GM23248 (cell line): ENCODE data around the gene HSD17B12. TPM values are rescaled to one million over a fixed set of nuclear protein-coding genes. Genes with fewer than 3 reads are reported as not detected.

Source experiments
- DNase-seq: peaks from one replicate; pipeline ENCODE4 v3.0.0-alpha.2; 2015
- H2AFZ ChIP-seq: fragments of 200-600 bp; sonication (generic); 2 replicates; pipeline ENCODE4 v1.6.1; 2016; ENCODE audit warnings: antibody characterized with exemption
- H3F3A ChIP-seq: fragments of 200-600 bp; sonication (generic); 2 replicates; pipeline ENCODE4 v1.6.1; 2016; ENCODE audit warnings: mild to moderate bottlenecking, antibody characterized with exemption, mixed run types; ENCODE audit not compliant: insufficient read depth
- H3K27ac ChIP-seq: fragments of 200-600 bp; sonication (generic); 2 replicates; pipeline ENCODE4 v1.5.1; 2016; ENCODE audit warnings: mild to moderate bottlenecking
- H3K27me3 ChIP-seq: fragments of 200-600 bp; sonication (generic); replicated peaks from 2 replicates; pipeline ENCODE4 v1.6.1; 2016; ENCODE audit warnings: mild to moderate bottlenecking; ENCODE audit not compliant: insufficient read depth
- H3K36me3 ChIP-seq: fragments of 200-600 bp; sonication (generic); 2 replicates; pipeline ENCODE4 v1.6.1; 2016; ENCODE audit warnings: low read depth, mild to moderate bottlenecking
- H3K4me1 ChIP-seq: fragments of 200-600 bp; sonication (generic); 2 replicates; pipeline ENCODE4 v1.6.1; 2016; ENCODE audit warnings: mild to moderate bottlenecking; ENCODE audit not compliant: insufficient read depth
- H3K4me2 ChIP-seq: fragments of 200-600 bp; sonication (generic); one replicate; pipeline ENCODE4 v1.6.1; 2016; ENCODE audit warnings: mild to moderate bottlenecking; ENCODE audit not compliant: unreplicated experiment
- H3K4me3 ChIP-seq: fragments of 200-600 bp; sonication (generic); 2 replicates; pipeline ENCODE4 v1.5.1; 2016; ENCODE audit warnings: mild to moderate bottlenecking
- H3K79me2 ChIP-seq: fragments of 200-600 bp; sonication (generic); 2 replicates; pipeline ENCODE4 v1.6.1; 2016; ENCODE audit warnings: mild to moderate bottlenecking; ENCODE audit not compliant: insufficient read depth
- H3K9ac ChIP-seq: fragments of 200-600 bp; sonication (generic); 2 replicates; pipeline ENCODE4 v1.6.1; 2016; ENCODE audit warnings: mild to moderate bottlenecking
- H3K9me2 ChIP-seq: fragments of 200-600 bp; sonication (generic); 2 replicates; pipeline ENCODE4 v1.6.1; 2016; ENCODE audit warnings: mixed run types, mild to moderate bottlenecking, moderate library complexity; ENCODE audit not compliant: insufficient read depth
- H3K9me3 ChIP-seq: fragments of 200-600 bp; sonication (generic); one replicate; pipeline ENCODE4 v1.6.1; 2017; ENCODE audit warnings: low read depth
- H4K20me1 ChIP-seq: fragments of 200-600 bp; sonication (generic); 2 replicates; pipeline ENCODE4 v1.6.0; 2016; ENCODE audit not compliant: insufficient read depth
- EZH2 ChIP-seq: fragments of 200-600 bp; sonication (generic); IDR thresholded peaks from 2 replicates; pipeline ENCODE4 v1.6.1; 2018; ENCODE audit warnings: antibody characterized with exemption, mild to moderate bottlenecking; ENCODE audit not compliant: insufficient read depth, poor library complexity, severe bottlenecking
- EZH2phosphoT487 ChIP-seq: fragments of 200-600 bp; sonication (generic); IDR thresholded peaks from 2 replicates; pipeline ENCODE4 v1.6.1; 2018; ENCODE audit warnings: antibody characterized with exemption, moderate library complexity, mild to moderate bottlenecking, low read depth; ENCODE audit not compliant: insufficient read depth
- WGBS, 2 experiments: methylation state at CpG; one replicate each; pipeline ENCODE4 v1.1.6; 2015 to 2017; ENCODE audit warnings: low lambda C conversion rate in 2 of 2, low coverage in 1 of 2; ENCODE audit errors: missing lambda C conversion rate in 2 of 2; 5-methylcytosine and 5-hydroxymethylcytosine counted together
- in situ Hi-C: fragments of 300-500 bp; cut with MboI; formaldehyde crosslinking; loops from 2 replicates; pipeline ENCODE4 v1.15.0; 2020
- polyA plus RNA-seq: library from polyadenylated mRNA; unstranded; fragments of >200 nt; fragmentation: Nextera tagmentation; extraction: Ambion mirVana; gene quantifications from 2 replicates; pipeline ENCODE4 v1.2.1, GENCODE V29; 2016
- total RNA-seq: library from RNA; depleted of rRNA; stranded (reverse); fragments of >200 nt; shearing (Covaris generic); gene quantifications from 2 replicates; pipeline ENCODE4 v1.2.3, GENCODE V29; 2014

HSD17B12 gene
- total and polyA plus RNA-seq, 2 experiments from 2014 or later: 105 to 113 TPM

GRCh38 chr11:43732225-43732624 is 51.7 kb downstream of the HSD17B12 start:
- Histone ChIP-seq H4K20me1 (no peaks in the 10 kb centered on the region), H3F3A (peaks cover 23% of the 10 kb centered on the region), H3K4me1 (peaks cover 18% of the 10 kb centered on the region), H3K36me3 (no peaks in the 10 kb centered on the region), H3K27ac (no peak overlapping the region), H3K79me2 (peaks cover 63% of the 10 kb centered on the region), H3K27me3 (no peaks in the 10 kb centered on the region), H3K9me2 (no peaks in the 10 kb centered on the region), H3K9ac (no peak overlapping the region), H3K4me3 (no peak overlapping the region), H3K9me3 (no peaks in the 10 kb centered on the region), H3K4me2 (no peak overlapping the region), H2AFZ (no peak overlapping the region)
- no peak for TF ChIP-seq EZH2phosphoT487
- no peak for TF ChIP-seq EZH2
- in situ Hi-C loops: no loop called here
- 97 to 99% methylated on average over 3 of the region's 3 CpGs for WGBS, 2 experiments
- DNase-seq: no peak

- Histone ChIP-seq H3K27ac (no peak overlapping the region), H2AFZ (no peak overlapping the region), H3K79me2 (peaks cover 59% of the 10 kb centered on the region), H3K9me2 (no peaks in the 10 kb centered on the region), H3F3A (peaks cover 38% of the 10 kb centered on the region), H3K4me2 (no peak overlapping the region), H3K9me3 (no peaks in the 10 kb centered on the region), H3K4me1 (peaks cover 35% of the 10 kb centered on the region), H4K20me1 (no peaks in the 10 kb centered on the region), H3K9ac (no peak overlapping the region), H3K4me3 (no peak overlapping the region), H3K27me3 (no peaks in the 10 kb centered on the region), H3K36me3 (no peaks in the 10 kb centered on the region)
- 95 to 99% methylated on average over 12 of the region's 12 CpGs for WGBS, 2 experiments
- no peak for DNase-seq
- no peak for TF ChIP-seq EZH2phosphoT487
- TF ChIP-seq EZH2: no peak
- in situ Hi-C loops: no loop called here
These were observed 53.7 kb downstream of the HSD17B12 start for GRCh38 chr11:43734256-43734655.

GRCh38 chr11:43735115-43735514 is 54.6 kb downstream of the HSD17B12 start:
- no peak overlapping the region for H2AFZ ChIP-seq
- TF ChIP-seq EZH2 (no peak), EZH2phosphoT487 (no peak)
- H4K20me1 ChIP-seq: no peaks in the 10 kb centered on the region; the same call in 1 of the 2 replicates
- 100% methylated on average over 1 of the region's 1 CpG for WGBS, 2 experiments
- no peaks in the 10 kb centered on the region for H3K9me3 ChIP-seq
- no peak overlapping the region for H3K4me2 ChIP-seq
- no peak overlapping the region for H3K9ac ChIP-seq
- H3F3A ChIP-seq: peaks cover 42% of the 10 kb centered on the region
- H3K27ac ChIP-seq: no peak overlapping the region
- in situ Hi-C loops: no loop called here
- peaks cover 57% of the 10 kb centered on the region for H3K79me2 ChIP-seq
- H3K4me3 ChIP-seq: no peak overlapping the region
- peaks cover 38% of the 10 kb centered on the region for H3K4me1 ChIP-seq
- no peak for DNase-seq
- no peaks in the 10 kb centered on the region for H3K27me3 ChIP-seq
- H3K36me3 ChIP-seq: no peaks in the 10 kb centered on the region
- no peaks in the 10 kb centered on the region for H3K9me2 ChIP-seq

GRCh38 chr11:43735961-43736360 is 55.4 kb downstream of the HSD17B12 start:
- Histone ChIP-seq H3K79me2 (peaks cover 57% of the 10 kb centered on the region), H3K9me2 (no peaks in the 10 kb centered on the region), H4K20me1 (no peaks in the 10 kb centered on the region; the same call in 1 of the 2 replicates), H2AFZ (peak overlapping the region; percentile 50), H3K4me1 (peaks cover 38% of the 10 kb centered on the region), H3K9ac (peak overlapping the region; percentile 59), H3K9me3 (no peaks in the 10 kb centered on the region), H3K36me3 (no peaks in the 10 kb centered on the region), H3K4me3 (peak overlapping the region; percentile 45), H3F3A (peaks cover 42% of the 10 kb centered on the region), H3K27me3 (no peaks in the 10 kb centered on the region), H3K4me2 (peak overlapping the region; percentile 78), H3K27ac (peak overlapping the region; percentile 58)
- DNase-seq: peak; percentile 76
- TF ChIP-seq EZH2phosphoT487 (0 out of 2 replicates have a peak, but pooled peaks have one; percentile 50), EZH2 (no peak)
- in situ Hi-C loops: no loop called here
- 14 to 16% methylated on average over 4 of the region's 4 CpGs for WGBS, 2 experiments
